ENCODE results near the gene TLE3.

GRCh38 chr15:70068783-70069565 lies 28.7 kb downstream of the TLE3 start:
- TF ChIP-seq ZFP30 (CRISPR knock-in tag; IDR thresholded peaks at IDR 0.05): no peak
- TF ChIP-seq CREB5 (CRISPR knock-in tag; IDR thresholded peaks at IDR 0.05; ENCODE audit: low read depth): no peak
- TF ChIP-seq ARNTL (CRISPR knock-in tag; IDR thresholded peaks at IDR 0.05; ENCODE audit: borderline replicate concordance, low read depth): no peak
- TF ChIP-seq TCF4 (CRISPR knock-in tag; IDR thresholded peaks at IDR 0.05; ENCODE audit: borderline replicate concordance): no peak
- TF ChIP-seq TOX (CRISPR knock-in tag; IDR thresholded peaks at IDR 0.05; ENCODE audit: borderline replicate concordance): no peak
- no peak for TF ChIP-seq PATZ1 (CRISPR knock-in tag; IDR thresholded peaks at IDR 0.05; ENCODE audit: borderline replicate concordance)
- TF ChIP-seq ESRRG (CRISPR knock-in tag; IDR thresholded peaks at IDR 0.05): no peak
- TF ChIP-seq TSHZ2 (CRISPR knock-in tag; IDR thresholded peaks at IDR 0.05): no peak
- TF ChIP-seq ZC3H10 (CRISPR knock-in tag; IDR thresholded peaks at IDR 0.05): no peak
- TF ChIP-seq ZFP3 (CRISPR knock-in tag; IDR thresholded peaks at IDR 0.05): no peak
- no peak for TF ChIP-seq ZNF8 (CRISPR knock-in tag; IDR thresholded peaks at IDR 0.05)
- no peak for TF ChIP-seq POU6F1 (CRISPR knock-in tag; IDR thresholded peaks at IDR 0.05; ENCODE audit: borderline replicate concordance, low read depth)
- no peak for TF ChIP-seq RARB (CRISPR knock-in tag; IDR thresholded peaks at IDR 0.05)
- no peak for TF ChIP-seq OSR1 (CRISPR knock-in tag; IDR thresholded peaks at IDR 0.05)

Data from SK-N-SH treated with all-trans-retinoic acid at 6 μM for 48 hours (cell line).